Astrocyte of the cerebellum (primary cell): ENCODE results near the gene NT5C.

Experiments
- DNase-seq: peaks from one replicate; pipeline ENCODE4 v3.0.0-alpha.2; 2011; ENCODE audit warnings: low read depth
- H3K4me3 ChIP-seq: 2 replicates; pipeline ENCODE4 v1.5.1; 2011; ENCODE audit warnings: mild to moderate bottlenecking, low read depth, low read length, moderate library complexity
- CTCF ChIP-seq: IDR thresholded peaks from 2 replicates; pipeline ENCODE4 v1.5.1; 2012; ENCODE audit warnings: low read length, low read depth, moderate library complexity, mild to moderate bottlenecking; ENCODE audit errors: missing control alignments
- in situ Hi-C: cut with HindIII; loops from 2 replicates; pipeline ENCODE4 v1.10.0; 2017; ENCODE audit warnings: low sequenced_read_pairs

The NT5C gene

GRCh38 chr17:75126954-75127353, 4.6 kb downstream of the NT5C start:
- no peak overlapping the region for H3K4me3 ChIP-seq
- no peak for TF ChIP-seq CTCF
- in situ Hi-C loops: no loop called here
- DNase-seq: no peak

- no peak for DNase-seq
- in situ Hi-C loops: no loop called here
- no peak for TF ChIP-seq CTCF
- no peak overlapping the region for H3K4me3 ChIP-seq
These were observed 5.6 kb downstream of the NT5C start for GRCh38 chr17:75125984-75126383.

- H3K4me3 ChIP-seq: no peak overlapping the region
- in situ Hi-C loops: no loop called here
- no peak for DNase-seq
- TF ChIP-seq CTCF: no peak
These were observed 6.8 kb downstream of the NT5C start for GRCh38 chr17:75124819-75125162.

- in situ Hi-C loops: no loop called here
- DNase-seq: no peak
- no peak overlapping the region for H3K4me3 ChIP-seq
- no peak for TF ChIP-seq CTCF
These were observed 7.3 kb downstream of the NT5C start for GRCh38 chr17:75124041-75124818.

GRCh38 chr17:75118307-75118706, 13.2 kb downstream of the NT5C start:
- H3K4me3 ChIP-seq: no peak overlapping the region
- in situ Hi-C loops: no loop called here
- no peak for DNase-seq
- TF ChIP-seq CTCF: no peak

GRCh38 chr17:75116737-75117136, 14.8 kb downstream of the NT5C start:
- in situ Hi-C loops: no loop called here
- no peak for DNase-seq
- TF ChIP-seq CTCF: no peak
- H3K4me3 ChIP-seq: no peak overlapping the region
